ENCODE measurements around the gene AP2M1.

DNA sequence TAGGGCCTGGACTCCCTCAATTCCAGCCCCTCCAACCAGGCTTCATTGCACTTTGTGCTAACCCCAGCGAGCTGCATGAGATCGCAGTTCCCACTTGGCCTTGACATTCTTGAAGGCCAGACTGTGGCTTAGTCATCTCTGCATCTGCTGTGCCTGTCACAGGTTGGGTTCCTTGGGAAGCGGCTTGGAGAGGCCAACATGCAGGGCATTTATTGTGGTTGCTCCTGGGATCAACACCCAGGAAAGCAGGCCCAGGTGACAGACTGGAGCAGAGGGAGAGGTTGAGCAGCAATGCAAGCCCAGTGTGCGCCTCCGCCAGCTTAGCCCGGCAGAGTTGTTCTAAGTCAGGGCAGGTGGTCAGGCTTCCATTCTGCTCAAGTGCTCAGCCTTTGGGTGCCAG lies 21.9 kb downstream of the AP2M1 start:
- TF ChIP-seq REST (IDR thresholded peaks at IDR 0.05; ENCODE audit: insufficient read depth in 1 of 2, low read depth in 2 of 2, low read length in 1 of 2) (no peak), SIN3A (IDR thresholded peaks at IDR 0.05; ENCODE audit: borderline replicate concordance, insufficient read depth, low read depth, low read length) (no peak)
- TF ChIP-seq, protein P1, sequence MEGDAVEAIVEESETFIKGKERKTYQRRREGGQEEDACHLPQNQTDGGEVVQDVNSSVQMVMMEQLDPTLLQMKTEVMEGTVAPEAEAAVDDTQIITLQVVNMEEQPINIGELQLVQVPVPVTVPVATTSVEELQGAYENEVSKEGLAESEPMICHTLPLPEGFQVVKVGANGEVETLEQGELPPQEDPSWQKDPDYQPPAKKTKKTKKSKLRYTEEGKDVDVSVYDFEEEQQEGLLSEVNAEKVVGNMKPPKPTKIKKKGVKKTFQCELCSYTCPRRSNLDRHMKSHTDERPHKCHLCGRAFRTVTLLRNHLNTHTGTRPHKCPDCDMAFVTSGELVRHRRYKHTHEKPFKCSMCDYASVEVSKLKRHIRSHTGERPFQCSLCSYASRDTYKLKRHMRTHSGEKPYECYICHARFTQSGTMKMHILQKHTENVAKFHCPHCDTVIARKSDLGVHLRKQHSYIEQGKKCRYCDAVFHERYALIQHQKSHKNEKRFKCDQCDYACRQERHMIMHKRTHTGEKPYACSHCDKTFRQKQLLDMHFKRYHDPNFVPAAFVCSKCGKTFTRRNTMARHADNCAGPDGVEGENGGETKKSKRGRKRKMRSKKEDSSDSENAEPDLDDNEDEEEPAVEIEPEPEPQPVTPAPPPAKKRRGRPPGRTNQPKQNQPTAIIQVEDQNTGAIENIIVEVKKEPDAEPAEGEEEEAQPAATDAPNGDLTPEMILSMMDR (IDR thresholded peaks at IDR 0.05) = no peak
